ENCODE results near the gene CCDC88B.

CCDC88B gene

DNA sequence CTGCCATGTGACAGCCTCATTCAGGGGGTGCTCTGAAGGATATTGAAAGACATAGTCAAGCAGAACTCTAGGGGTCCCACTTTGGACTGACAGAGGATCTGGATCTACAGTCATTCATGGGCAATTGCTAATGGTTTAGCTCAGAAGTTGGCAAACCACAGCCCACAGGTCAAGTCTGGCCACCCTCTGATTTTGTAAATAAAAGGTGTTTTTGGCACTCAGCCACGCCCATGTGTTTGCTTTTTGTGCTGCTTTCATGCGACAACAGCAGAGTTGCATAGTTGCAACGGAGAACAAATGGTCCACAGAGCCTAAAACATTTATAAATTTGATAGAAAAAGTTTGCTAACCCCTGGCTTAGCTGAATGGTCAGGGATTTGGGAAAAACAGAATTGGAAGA, 60.7 kb downstream of the CCDC88B start:
- Histone ChIP-seq H3K4me3 (ENCODE audit: insufficient read length, low read depth) (no peak overlapping the region), H3K36me3 (ENCODE audit: insufficient read depth, insufficient read length, low read length) (no peaks in the 10 kb centered on the region), H3K27me3 (ENCODE audit: insufficient read depth, insufficient read length) (no peaks in the 10 kb centered on the region), H3K9me3 (ENCODE audit: insufficient read depth, low read length) (no peaks in the 10 kb centered on the region), H3K4me1 (ENCODE audit: insufficient read depth, insufficient read length) (peaks cover 11% of the 10 kb centered on the region), H3K9ac (ENCODE audit: insufficient read length, low read depth) (no peak overlapping the region)
- no peak for DNase-seq (ENCODE audit: low read depth, low spot score)
- TF ChIP-seq ZNF274 (IDR thresholded peaks at IDR 0.05; ENCODE audit: low read depth, low read length) (no peak), SUZ12 (IDR thresholded peaks at IDR 0.05; ENCODE audit: extremely low read depth, insufficient read depth, insufficient read length) (no peak)

GRCh38 chr11:64401775-64402174, 61.8 kb downstream of the CCDC88B start:
- Histone ChIP-seq H3K27me3 (ENCODE audit: insufficient read depth, insufficient read length) (no peaks in the 10 kb centered on the region), H3K4me3 (ENCODE audit: insufficient read length, low read depth) (no peak overlapping the region), H3K4me1 (ENCODE audit: insufficient read depth, insufficient read length) (peaks cover 9% of the 10 kb centered on the region), H3K9me3 (ENCODE audit: insufficient read depth, low read length) (no peaks in the 10 kb centered on the region), H3K9ac (ENCODE audit: insufficient read length, low read depth) (no peak overlapping the region), H3K36me3 (ENCODE audit: insufficient read depth, insufficient read length, low read length) (no peaks in the 10 kb centered on the region)
- no peak for DNase-seq (ENCODE audit: low read depth, low spot score)
- TF ChIP-seq ZNF274 (IDR thresholded peaks at IDR 0.05; ENCODE audit: low read depth, low read length) (no peak), SUZ12 (IDR thresholded peaks at IDR 0.05; ENCODE audit: extremely low read depth, insufficient read depth, insufficient read length) (no peak), YY1 (IDR thresholded peaks at IDR 0.05; ENCODE audit: insufficient read depth, insufficient read length) (no peak)

GRCh38 chr11:64403106-64403505, 63.1 kb downstream of the CCDC88B start:
- no peak for TF ChIP-seq ZNF274 (IDR thresholded peaks at IDR 0.05; ENCODE audit: low read depth, low read length)
- TF ChIP-seq YY1 (IDR thresholded peaks at IDR 0.05; ENCODE audit: insufficient read depth, insufficient read length): no peak
- no peak for TF ChIP-seq SUZ12 (IDR thresholded peaks at IDR 0.05; ENCODE audit: extremely low read depth, insufficient read depth, insufficient read length)

DNA sequence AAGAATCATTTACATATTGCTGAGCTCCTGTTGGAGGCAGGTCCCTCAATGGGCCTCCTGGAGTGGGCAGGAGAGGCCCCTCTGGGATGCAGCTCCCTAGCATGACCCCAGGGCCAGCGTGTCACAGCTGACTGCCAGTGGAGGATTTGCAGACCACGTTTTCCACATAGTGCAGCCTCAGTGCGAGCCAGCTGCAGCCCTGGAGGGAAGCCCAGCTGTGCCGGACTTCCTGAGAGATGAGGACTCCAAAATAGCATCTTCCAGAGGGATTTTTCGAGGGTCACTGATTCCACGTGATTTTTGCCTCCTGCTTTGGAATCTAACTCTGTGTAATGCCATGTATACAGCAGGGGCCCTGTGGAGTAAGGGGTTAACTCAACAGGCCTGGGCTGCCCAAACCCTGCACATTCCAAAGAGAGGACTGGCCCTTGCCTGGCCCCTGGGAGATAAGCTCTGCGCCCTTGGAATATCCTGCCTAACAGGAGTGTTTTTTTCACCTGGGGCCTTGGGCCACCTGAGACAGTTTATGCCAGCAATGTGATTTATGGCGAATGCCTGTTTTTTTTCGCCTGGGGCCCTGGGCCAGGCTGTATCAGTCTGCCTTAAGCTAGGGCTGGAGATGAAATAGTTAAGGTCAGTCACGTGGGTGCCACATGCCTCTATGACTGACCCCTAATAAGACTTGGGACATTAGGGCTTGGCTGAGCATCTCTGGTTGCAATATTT, 66.4 kb downstream of the CCDC88B start:
- DNase-seq (ENCODE audit: low read depth, low spot score): no peak
- TF ChIP-seq YY1 (IDR thresholded peaks at IDR 0.05; ENCODE audit: insufficient read depth, insufficient read length): no peak
- no peak for TF ChIP-seq SUZ12 (IDR thresholded peaks at IDR 0.05; ENCODE audit: extremely low read depth, insufficient read depth, insufficient read length)
- TF ChIP-seq ZNF274 (IDR thresholded peaks at IDR 0.05; ENCODE audit: low read depth, low read length): no peak
- Histone ChIP-seq H3K36me3 (ENCODE audit: insufficient read depth, insufficient read length, low read length) (no peaks in the 10 kb centered on the region), H3K9ac (ENCODE audit: insufficient read length, low read depth) (no peak overlapping the region), H3K27me3 (ENCODE audit: insufficient read depth, insufficient read length) (no peaks in the 10 kb centered on the region), H3K4me3 (ENCODE audit: insufficient read length, low read depth) (no peak overlapping the region), H3K9me3 (ENCODE audit: insufficient read depth, low read length) (no peaks in the 10 kb centered on the region), H3K4me1 (ENCODE audit: insufficient read depth, insufficient read length) (peaks cover 15% of the 10 kb centered on the region)

More at GRCh38 chr11:64403106-64403505, 63.1 kb downstream of the CCDC88B start:
- DNase-seq (ENCODE audit: low read depth, low spot score): no peak
- H3K27me3 ChIP-seq (ENCODE audit: insufficient read depth, insufficient read length): no peaks in the 10 kb centered on the region
- no peak overlapping the region for H3K4me3 ChIP-seq (ENCODE audit: insufficient read length, low read depth)
- no peak overlapping the region for H3K9ac ChIP-seq (ENCODE audit: insufficient read length, low read depth)
- H3K36me3 ChIP-seq (ENCODE audit: insufficient read depth, insufficient read length, low read length): no peaks in the 10 kb centered on the region
- H3K4me1 ChIP-seq (ENCODE audit: insufficient read depth, insufficient read length): peaks cover 13% of the 10 kb centered on the region
- no peaks in the 10 kb centered on the region for H3K9me3 ChIP-seq (ENCODE audit: insufficient read depth, low read length)
